ENCODE measurements around the gene VDR.
A peak's percentile ranks its signal among the peaks of the same experiment; 100 is the strongest.
"Not testable (repeated sequence)": the region's sequence is repeated elsewhere in the genome, so short reads cannot be mapped to it uniquely, and the experiment has no call there.

The VDR gene

DNA sequence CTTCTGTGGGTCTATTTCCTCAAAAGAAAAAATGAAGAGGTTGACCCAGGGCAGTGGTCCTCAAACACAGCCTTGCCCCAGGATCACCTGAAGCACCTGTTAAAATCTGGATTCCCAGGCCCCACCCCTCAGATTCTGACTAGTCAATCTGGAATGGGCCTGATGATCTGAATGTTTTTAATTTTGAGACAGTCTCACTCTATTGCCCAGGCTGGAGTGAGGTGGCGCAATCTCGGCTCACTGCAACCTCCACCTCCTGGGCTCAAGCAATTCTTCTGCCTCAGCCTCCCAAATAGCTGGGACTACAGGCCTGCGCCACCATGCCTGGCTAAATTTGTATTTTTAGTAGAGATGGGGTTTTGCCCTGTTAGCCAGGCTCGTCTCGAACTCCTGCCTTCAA is 89.3 kb downstream of the VDR start:
- peaks cover 12% of the 10 kb centered on the region for H3K4me1 ChIP-seq
- H3K27me3 ChIP-seq (ENCODE audit: low read depth); H3K9me3 ChIP-seq; H3K36me3 ChIP-seq (replicated peaks); DNase-seq (ENCODE audit: low spot score in 2 of 2); in situ Hi-C loops (cut with MboI; ENCODE audit: low sequenced_read_pairs); H3K4me3 ChIP-seq: not testable (repeated sequence)

DNA sequence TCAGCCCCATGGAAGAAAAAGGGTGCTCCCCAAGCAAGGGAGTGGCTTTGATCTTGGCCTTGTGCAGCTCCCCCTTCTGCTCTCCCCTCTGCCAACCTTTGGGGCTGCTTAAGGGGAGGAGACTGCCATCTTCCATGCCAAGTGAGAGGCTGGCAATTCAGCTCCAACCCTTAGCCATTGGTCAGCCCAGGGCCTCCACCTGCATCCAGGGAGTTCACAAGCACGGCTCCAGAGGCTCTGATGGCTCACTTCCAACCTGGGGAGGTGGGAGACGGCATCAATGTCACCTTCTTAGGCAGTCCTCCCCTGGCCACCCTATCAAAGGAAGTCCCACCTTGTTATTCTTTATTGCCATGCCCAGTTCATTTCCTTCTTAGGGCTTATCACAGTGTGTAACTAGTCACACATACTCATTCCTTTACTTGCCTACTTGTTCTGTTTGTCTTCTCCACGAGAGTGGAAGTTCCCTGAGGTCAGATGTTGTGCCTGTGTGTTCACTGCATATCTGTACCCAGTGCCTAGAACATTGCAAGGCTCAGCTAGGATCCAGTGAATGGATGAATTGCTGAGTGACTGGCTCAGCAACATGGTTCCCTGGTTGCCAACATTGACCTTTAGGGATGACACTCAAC is 90.1 kb downstream of the VDR start:
- peaks cover 8% of the 10 kb centered on the region for H3K4me1 ChIP-seq
- DNase-seq (ENCODE audit: low spot score in 2 of 2), result no peak
- no peak overlapping the region for H3K4me3 ChIP-seq
- H3K9me3 ChIP-seq, result no peaks in the 10 kb centered on the region
- no peaks in the 10 kb centered on the region for H3K27me3 ChIP-seq (ENCODE audit: low read depth)
- no peaks in the 10 kb centered on the region for H3K36me3 ChIP-seq (replicated peaks)
- in situ Hi-C loops (cut with MboI; ENCODE audit: low sequenced_read_pairs), result no loop called here

DNA sequence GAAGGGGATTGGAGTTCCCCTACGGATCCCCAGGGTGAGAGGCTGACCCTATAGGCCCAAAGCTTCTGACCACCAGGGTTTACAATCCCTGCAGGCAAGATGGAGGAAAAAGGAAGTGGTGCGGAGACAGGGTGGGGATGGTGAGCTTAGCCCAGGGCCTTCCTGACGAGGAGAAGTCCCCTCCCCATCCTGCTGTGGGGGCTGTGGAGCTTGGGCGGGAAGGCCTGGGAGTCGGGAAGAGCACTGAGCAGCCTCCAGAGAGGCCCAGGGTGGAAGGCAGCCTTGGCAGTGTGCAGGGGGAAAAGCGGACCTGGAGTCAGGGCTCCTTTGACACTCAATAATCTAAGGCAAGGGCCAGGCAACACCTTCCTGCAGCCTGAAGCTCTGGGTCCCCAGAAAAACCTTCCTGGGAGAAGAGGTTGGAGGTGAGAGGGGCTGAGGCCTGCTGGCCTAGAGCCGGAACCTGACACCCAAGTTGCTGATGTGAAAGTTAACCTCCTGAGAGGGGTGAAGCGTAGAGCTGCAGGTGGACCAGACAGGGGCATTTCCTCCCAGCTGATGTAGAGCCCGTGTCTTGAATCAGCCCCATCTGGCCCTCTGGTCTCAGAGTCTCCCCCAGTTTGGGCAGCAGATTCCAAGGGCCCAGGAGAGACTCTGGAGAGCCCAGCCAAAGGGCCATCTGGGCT is 91.1 kb downstream of the VDR start:
- peak in 1 of 2 experiments; percentile 48 for DNase-seq (ENCODE audit: low spot score in 2 of 2)
- Histone ChIP-seq H3K36me3 (replicated peaks) (no peaks in the 10 kb centered on the region), H3K4me1 (peaks cover 8% of the 10 kb centered on the region), H3K4me3 (peak overlapping the region; percentile 15), H3K9me3 (no peaks in the 10 kb centered on the region), H3K27me3 (ENCODE audit: low read depth) (no peaks in the 10 kb centered on the region)
- in situ Hi-C loops (cut with MboI; ENCODE audit: low sequenced_read_pairs), result no loop called here

DNA sequence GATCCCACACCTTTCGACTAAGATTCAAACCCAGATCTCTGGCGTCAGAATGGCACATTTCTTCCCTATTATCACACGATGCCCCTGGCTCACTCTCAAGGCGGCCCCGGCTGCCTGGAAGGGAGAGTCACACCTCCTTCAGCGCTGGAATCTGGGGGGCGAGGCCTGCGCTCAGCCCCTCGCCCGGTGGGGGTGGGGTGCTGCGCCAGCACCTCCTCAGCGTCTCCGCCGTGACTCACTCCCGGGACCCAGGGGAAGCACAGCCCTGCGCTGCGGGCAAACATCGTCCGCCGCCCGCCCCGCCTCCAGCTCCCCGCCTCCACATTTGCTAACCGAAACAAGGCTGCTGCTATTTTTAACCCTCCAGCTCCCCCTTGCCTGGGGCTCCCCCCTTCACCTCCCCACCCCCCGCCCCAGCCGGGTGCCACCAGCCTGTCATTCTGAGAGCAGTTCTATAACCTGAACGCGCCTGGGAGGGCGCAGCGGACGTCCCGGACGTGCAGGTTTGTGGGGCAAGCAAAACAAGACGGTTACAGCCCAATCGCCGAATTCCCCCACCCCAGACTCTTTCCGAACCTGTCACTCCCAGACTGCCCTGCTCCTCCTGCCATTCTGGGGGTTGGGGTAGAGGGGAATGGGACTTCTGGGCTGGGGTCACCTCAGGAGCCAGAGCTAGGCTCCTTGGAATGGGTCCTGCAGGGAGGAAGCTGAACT is 91.8 kb downstream of the VDR start:
- Histone ChIP-seq H3K4me1 (peaks cover 8% of the 10 kb centered on the region), H3K36me3 (replicated peaks) (no peaks in the 10 kb centered on the region), H3K4me3 (peak overlapping the region; percentile 15), H3K27me3 (ENCODE audit: low read depth) (no peaks in the 10 kb centered on the region), H3K9me3 (no peaks in the 10 kb centered on the region)
- in situ Hi-C loops (cut with MboI; ENCODE audit: low sequenced_read_pairs), result no loop called here
- peak; percentile 49 to 85 for DNase-seq (ENCODE audit: low spot score in 2 of 2)

DNA sequence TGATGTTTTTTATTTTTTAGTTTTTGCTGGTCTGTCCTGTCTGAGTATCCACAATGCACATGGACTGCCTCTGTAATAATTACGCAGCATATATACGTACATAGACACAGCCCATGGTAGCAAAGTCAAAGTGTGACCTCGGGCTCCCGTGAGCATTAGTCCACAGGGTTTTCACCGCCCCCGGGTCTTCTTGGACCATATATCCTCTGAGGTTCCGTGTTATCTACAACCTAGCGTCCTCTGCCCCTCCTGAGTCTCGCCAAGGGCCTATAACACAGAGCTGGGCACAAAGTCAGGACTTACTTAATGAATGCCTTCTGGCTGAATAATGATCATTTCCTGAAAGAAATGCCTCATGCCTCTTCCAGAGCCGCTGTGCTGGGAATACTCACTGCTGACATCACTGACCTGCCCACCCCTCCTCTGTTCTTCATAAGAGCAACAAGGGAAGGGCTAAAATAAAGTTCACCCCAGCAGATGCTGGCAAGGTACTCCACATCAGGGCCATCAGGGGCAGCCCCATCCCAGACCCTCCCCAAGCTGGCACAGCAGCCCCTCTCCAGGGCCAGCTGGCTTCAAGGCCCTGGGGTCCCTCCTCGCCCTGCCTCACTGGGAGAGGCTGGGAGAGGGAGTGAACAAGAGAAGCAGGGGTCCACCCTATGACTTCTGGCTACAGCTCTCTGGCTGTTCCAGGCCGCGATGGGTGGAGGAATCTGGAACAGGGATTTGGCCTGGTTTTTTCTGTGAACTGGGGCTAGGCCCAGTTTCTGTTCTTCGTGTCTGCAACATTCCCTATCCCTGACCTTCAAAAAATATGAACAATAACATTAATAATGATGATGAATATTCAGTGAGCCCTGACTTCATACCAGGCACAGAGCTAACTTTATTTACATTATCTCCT is 93.0 kb downstream of the VDR start:
- Histone ChIP-seq H3K4me3 (no peak overlapping the region), H3K4me1 (peaks cover 6% of the 10 kb centered on the region)

DNA sequence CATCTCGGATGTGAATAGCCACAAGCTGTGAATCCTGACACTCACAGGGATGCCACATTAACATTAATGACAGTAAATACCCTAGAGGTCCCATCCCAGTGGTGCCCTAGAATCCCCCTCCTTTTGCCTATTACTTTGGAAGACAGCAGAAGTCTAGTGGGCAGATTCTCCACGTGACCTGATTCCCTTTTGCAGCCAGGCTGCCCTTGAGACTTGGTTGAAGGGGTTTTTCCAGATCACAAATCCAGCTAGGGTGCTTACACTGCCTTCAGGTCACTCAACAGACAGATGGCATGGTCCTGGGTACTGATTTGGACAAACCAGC is 93.8 kb downstream of the VDR start:
- H3K36me3 ChIP-seq (replicated peaks), result no peaks in the 10 kb centered on the region
- DNase-seq (ENCODE audit: low spot score in 2 of 2), result no peak
- no peak overlapping the region for H3K4me3 ChIP-seq
- peaks cover 6% of the 10 kb centered on the region for H3K4me1 ChIP-seq
- H3K9me3 ChIP-seq, result no peaks in the 10 kb centered on the region
- in situ Hi-C loops (cut with MboI; ENCODE audit: low sequenced_read_pairs), result no loop called here
- no peaks in the 10 kb centered on the region for H3K27me3 ChIP-seq (ENCODE audit: low read depth)

More for the DNA sequence above, 93.0 kb downstream of the VDR start:
- Histone ChIP-seq H3K36me3 (replicated peaks) (no peaks in the 10 kb centered on the region), H3K27me3 (ENCODE audit: low read depth) (no peaks in the 10 kb centered on the region), H3K9me3 (no peaks in the 10 kb centered on the region)
- no peak for DNase-seq (ENCODE audit: low spot score in 2 of 2)
- in situ Hi-C loops (cut with MboI; ENCODE audit: low sequenced_read_pairs), result no loop called here

DNA sequence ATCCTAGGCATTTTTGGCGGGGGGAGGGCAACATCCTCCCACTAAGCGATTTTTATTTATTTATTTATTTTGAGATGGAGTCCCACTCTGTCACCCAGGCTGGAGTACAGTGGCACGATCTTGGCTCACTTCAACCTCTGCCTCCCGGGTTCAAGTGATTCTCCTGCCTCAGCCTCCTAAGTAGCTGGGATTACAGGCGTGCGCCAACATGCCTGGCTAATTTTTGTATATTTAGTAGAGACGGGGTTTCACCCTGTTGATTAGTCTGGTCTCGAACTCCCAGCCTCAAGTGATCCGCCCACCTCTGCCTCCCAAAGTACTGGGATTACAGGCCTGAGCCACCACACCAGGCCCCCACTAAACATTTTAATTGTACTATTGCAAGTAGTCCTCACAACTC is 95.3 kb downstream of the VDR start:
- DNase-seq (ENCODE audit: low spot score in 2 of 2); H3K27me3 ChIP-seq (ENCODE audit: low read depth); H3K36me3 ChIP-seq (replicated peaks); H3K4me1 ChIP-seq; H3K4me3 ChIP-seq; in situ Hi-C loops (cut with MboI; ENCODE audit: low sequenced_read_pairs); H3K9me3 ChIP-seq: not testable (repeated sequence)

DNA sequence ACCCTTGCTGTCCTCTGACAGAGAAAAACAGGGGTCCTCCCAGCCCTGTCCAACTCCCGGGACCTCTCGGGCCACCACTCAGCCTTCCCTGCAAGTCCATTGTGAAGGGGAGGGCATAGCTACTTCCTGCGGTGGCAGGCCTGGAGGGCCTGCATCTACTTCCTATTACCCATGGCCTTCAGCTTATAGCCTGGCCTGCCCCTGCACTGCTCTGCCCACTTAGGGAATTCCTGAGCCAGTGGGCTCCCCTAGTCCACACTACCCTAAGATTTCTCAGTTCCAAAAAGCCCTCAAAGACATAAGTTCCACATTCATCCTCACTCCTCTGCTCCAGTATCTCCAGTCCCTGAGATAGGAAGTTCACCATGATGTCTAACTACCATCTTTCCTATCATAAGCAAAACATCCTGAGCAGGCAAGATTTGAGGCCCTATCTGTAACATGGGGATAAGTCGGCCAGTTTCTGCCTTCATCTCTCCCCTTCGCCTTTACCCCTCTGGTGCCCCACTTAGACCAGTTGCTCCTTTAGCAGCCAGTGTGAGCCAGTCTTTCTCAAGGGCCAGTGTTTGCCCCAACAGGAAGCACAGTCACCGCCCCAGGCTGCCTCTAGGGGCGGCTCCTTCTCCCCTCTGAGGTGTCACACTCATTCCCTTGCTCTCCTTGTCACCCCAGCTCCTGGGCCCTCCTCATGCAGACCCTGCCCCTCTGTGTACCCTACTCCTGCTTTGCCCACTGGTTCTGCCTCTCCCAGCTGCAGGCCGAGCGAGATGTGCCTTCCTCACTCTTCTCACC is 96.0 kb downstream of the VDR start:
- Histone ChIP-seq H3K27me3 (ENCODE audit: low read depth) (no peaks in the 10 kb centered on the region), H3K9me3 (no peaks in the 10 kb centered on the region), H3K4me1 (peaks cover 6% of the 10 kb centered on the region), H3K4me3 (no peak overlapping the region), H3K36me3 (replicated peaks) (no peaks in the 10 kb centered on the region)
- in situ Hi-C loops (cut with MboI; ENCODE audit: low sequenced_read_pairs), result no loop called here
- DNase-seq (ENCODE audit: low spot score in 2 of 2), result no peak

DNA sequence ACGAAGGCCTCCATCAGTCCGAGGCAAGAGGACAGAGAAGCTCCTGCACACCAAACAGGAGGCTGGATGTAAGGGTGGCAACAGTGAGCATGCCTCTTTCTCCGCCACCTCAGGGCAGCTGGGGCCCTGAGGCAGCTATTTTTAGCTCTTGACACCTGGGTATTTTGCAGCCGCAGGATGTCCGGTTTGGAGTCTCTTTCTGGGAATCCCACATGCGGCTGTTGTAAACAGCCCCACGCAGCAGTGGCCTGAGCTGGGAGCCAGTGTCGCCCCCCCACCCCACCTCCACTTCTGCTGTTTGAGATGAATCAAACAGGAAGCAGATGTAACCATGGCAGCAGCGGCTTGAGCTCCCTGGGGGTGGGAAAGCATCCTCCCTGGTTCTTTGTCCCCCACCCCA is 96.7 kb downstream of the VDR start:
- no peaks in the 10 kb centered on the region for H3K27me3 ChIP-seq (ENCODE audit: low read depth)
- no peaks in the 10 kb centered on the region for H3K36me3 ChIP-seq (replicated peaks)
- no peak for DNase-seq (ENCODE audit: low spot score in 2 of 2)
- peaks cover 6% of the 10 kb centered on the region for H3K4me1 ChIP-seq
- no peak overlapping the region for H3K4me3 ChIP-seq
- in situ Hi-C loops (cut with MboI; ENCODE audit: low sequenced_read_pairs), result no loop called here
- no peaks in the 10 kb centered on the region for H3K9me3 ChIP-seq

DNA sequence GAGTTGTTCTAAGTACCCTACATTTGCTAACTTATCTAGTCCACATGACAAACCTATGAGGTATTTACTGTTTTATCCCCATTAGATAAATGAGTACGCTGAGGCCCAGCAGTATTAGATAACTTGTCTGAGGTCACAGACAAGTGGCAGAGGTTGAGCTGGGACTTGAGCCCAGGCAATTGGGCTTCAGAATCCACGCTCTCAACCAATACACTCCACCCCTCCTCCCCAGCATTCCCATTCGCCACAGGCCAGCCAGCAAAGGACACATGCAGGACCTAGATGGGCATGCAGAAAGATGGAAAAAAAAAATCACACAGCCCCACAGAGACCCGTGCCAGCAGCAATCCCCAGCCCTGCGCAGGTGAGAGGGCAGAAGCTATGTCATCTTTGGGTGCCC is 97.5 kb downstream of the VDR start:
- no peak for DNase-seq (ENCODE audit: low spot score in 2 of 2)
- Histone ChIP-seq H3K4me1 (peaks cover under 1% of the 10 kb centered on the region), H3K9me3 (no peaks in the 10 kb centered on the region), H3K4me3 (no peak overlapping the region), H3K27me3 (ENCODE audit: low read depth) (no peaks in the 10 kb centered on the region), H3K36me3 (replicated peaks) (no peaks in the 10 kb centered on the region)
- in situ Hi-C loops (cut with MboI; ENCODE audit: low sequenced_read_pairs), result no loop called here

DNA sequence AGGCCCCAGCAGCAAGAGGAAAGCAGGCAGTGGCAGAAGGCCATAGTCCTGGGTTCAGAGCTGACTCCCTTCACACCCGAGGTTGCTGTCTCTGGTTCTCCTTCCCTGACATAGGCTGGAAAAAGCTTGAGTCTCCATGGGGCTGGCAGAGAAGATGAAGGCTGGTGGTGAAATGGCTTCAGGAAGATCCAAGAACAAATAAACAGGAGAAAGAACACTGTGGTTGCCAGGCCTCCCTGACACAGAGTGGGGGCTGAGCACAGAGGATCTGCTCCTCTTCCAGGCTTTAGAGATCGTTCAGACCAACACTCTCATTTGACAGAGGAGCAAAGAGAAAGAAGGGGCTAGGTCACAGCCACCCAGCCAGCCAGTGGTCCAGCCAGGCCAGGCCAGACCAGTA is 99.4 kb downstream of the VDR start:
- in situ Hi-C loops (cut with MboI; ENCODE audit: low sequenced_read_pairs), result no loop called here
- no peaks in the 10 kb centered on the region for H3K9me3 ChIP-seq
- no peaks in the 10 kb centered on the region for H3K4me1 ChIP-seq
- H3K4me3 ChIP-seq, result no peak overlapping the region
- H3K36me3 ChIP-seq (replicated peaks), result no peaks in the 10 kb centered on the region
- H3K27me3 ChIP-seq (ENCODE audit: low read depth), result no peaks in the 10 kb centered on the region
- DNase-seq (ENCODE audit: low spot score in 2 of 2), result no peak

DNA sequence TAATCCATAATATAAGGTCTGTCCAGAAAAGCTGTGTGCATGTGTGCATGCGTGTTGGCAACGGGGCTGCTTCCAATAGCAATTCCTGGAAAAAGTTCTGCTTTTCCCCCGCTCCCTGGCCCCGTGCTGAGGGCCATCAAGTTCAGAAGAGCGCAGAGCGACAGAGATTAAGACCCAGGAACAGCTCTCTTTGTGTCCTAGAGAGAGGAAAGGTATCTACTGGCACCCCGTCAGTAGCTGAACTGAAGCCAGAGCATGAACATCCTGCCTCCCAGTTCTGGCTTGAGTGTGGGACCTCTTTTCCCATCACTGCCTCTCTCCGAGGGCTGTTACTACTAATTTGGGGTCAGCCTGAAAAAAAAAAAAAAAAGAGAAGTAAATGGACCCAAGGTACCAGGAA is 100.6 kb downstream of the VDR start:
- no peak overlapping the region for H3K4me3 ChIP-seq
- no peaks in the 10 kb centered on the region for H3K27me3 ChIP-seq (ENCODE audit: low read depth)
- no peaks in the 10 kb centered on the region for H3K9me3 ChIP-seq
- H3K4me1 ChIP-seq, result no peaks in the 10 kb centered on the region
- in situ Hi-C loops (cut with MboI; ENCODE audit: low sequenced_read_pairs), result no loop called here
- DNase-seq (ENCODE audit: low spot score in 2 of 2), result no peak
- H3K36me3 ChIP-seq (replicated peaks), result no peaks in the 10 kb centered on the region

DNA sequence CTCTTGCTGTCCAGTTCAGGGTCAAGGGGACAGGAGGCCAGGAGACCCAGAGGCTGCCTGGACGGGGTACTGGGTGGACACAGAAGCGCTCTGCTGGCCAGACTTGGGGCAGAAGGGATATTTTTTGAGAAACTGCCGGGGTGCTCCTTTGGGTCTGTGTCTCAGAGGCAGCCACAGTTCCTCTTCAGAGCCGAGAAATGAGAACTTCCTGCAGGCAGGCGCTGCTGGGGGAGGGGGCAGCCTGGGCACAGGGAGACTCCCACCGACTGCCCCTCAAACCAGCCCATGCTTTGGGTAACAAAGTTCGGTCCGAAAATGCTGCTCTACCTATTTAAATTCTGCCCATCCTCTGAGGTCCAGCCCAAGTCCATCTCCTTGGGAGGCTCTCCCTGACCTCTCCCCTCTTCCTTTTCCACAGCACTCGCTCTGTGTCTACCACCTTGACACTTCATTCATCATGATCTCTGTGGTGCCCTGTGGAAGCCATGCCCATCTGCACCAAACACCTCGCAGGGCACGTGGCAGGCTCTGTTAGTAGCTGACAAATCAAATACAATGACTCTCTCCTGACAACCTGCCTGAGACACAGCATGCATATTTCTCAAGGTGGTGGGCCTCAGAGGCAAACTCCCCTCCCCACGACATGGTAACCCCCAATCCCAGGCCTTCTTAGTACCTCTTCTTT is 101.5 kb downstream of the VDR start:
- in situ Hi-C loops (cut with MboI; ENCODE audit: low sequenced_read_pairs), result no loop called here
- Histone ChIP-seq H3K36me3 (replicated peaks) (no peaks in the 10 kb centered on the region), H3K4me3 (no peak overlapping the region), H3K9me3 (no peaks in the 10 kb centered on the region), H3K27me3 (ENCODE audit: low read depth) (no peaks in the 10 kb centered on the region), H3K4me1 (no peaks in the 10 kb centered on the region)
- no peak for DNase-seq (ENCODE audit: low spot score in 2 of 2)

Measured in HAP-1 (cell line).